IMR-90 (cell line): ENCODE data around the gene KLF7. TPM values are rescaled to one million over a fixed set of nuclear protein-coding genes. Genes with fewer than 3 reads are reported as not detected.

Experiments
- ATAC-seq: fragments of 200-7000 bp; cut with Tn5 transposase; 2 replicates; pipeline ENCODE4 v1.9.1; 2020; ENCODE audit warnings: low read depth, mild to moderate bottlenecking, moderate library complexity
- BruUV-seq: library from RNA; stranded (reverse); fragments of 400-500 nt; replicated peaks from 2 replicates; lab custom pipeline; 2021; lab: Mats Ljungman, UMichigan
- CTCF ChIA-PET: fragments of 300-600 bp; formaldehyde crosslinking; extraction: SDS; loops from one replicate; lab custom pipeline; 2021; ENCODE audit warnings: antibody characterized with exemption; lab: Yijun Ruan, JAX
- POLR2A ChIA-PET: fragments of 300-600 bp; sonication (Branson Sonifier 250); formaldehyde crosslinking; loops from one replicate; lab custom pipeline; 2022; ENCODE audit warnings: antibody characterized with exemption; ENCODE audit not compliant: unreplicated experiment; lab: Charles Lee
- DNase-seq: peaks from one replicate; pipeline ENCODE4 v3.0.0; 2013
- H2AFZ ChIP-seq: replicated peaks from 2 replicates; pipeline ENCODE3; 2013; ENCODE audit warnings: low read length, mild to moderate bottlenecking; ENCODE audit not compliant: poor library complexity
- H2AK5ac ChIP-seq: 2 replicates; pipeline ENCODE4 v1.6.1; 2013; ENCODE audit warnings: low read depth, low read length, inconsistent platforms
- H2AK9ac ChIP-seq: replicated peaks from 2 replicates; pipeline ENCODE3; 2013; ENCODE audit warnings: mild to moderate bottlenecking, low read depth, low read length, moderate library complexity; ENCODE audit not compliant: poor library complexity
- H2BK120ac ChIP-seq: 2 replicates; pipeline ENCODE4 v1.6.1; 2013; ENCODE audit warnings: low read depth, low read length, inconsistent platforms
- H2BK15ac ChIP-seq: 3 replicates; pipeline ENCODE4 v1.6.1; 2013; ENCODE audit warnings: low read depth, low read length, inconsistent platforms
- H2BK20ac ChIP-seq: 2 replicates; pipeline ENCODE4 v1.6.1; 2013; ENCODE audit warnings: low read depth, mild to moderate bottlenecking, inconsistent platforms, low read length, moderate library complexity
- H2BK5ac ChIP-seq: 2 replicates; pipeline ENCODE4 v1.6.1; 2013; ENCODE audit warnings: mild to moderate bottlenecking, low read depth, low read length, inconsistent platforms; ENCODE audit not compliant: poor library complexity, severe bottlenecking
- H3K14ac ChIP-seq: replicated peaks from 2 replicates; pipeline ENCODE4 v1.6.1; 2013; ENCODE audit warnings: low read depth, low read length, inconsistent platforms
- H3K18ac ChIP-seq: 2 replicates; pipeline ENCODE4 v1.6.1; 2013; ENCODE audit warnings: low read depth, low read length, control low read depth
- H3K23ac ChIP-seq: 2 replicates; pipeline ENCODE4 v1.6.1; 2013; ENCODE audit warnings: low read depth, low read length, inconsistent platforms
- H3K27ac ChIP-seq: 2 replicates; pipeline ENCODE4 v1.5.1; 2013; ENCODE audit warnings: mild to moderate bottlenecking, control low read depth, low read length; ENCODE audit not compliant: insufficient read depth
- H3K27me3 ChIP-seq: 2 replicates; pipeline ENCODE4 v1.6.1; 2013; ENCODE audit warnings: low read length; ENCODE audit not compliant: control insufficient read depth, insufficient read depth
- H3K36me3 ChIP-seq: 2 replicates; pipeline ENCODE4 v1.6.1; 2013; ENCODE audit warnings: low read length, mixed read lengths; ENCODE audit not compliant: control insufficient read depth, insufficient read depth
- H3K4ac ChIP-seq: 2 replicates; pipeline ENCODE4 v1.6.1; 2013; ENCODE audit warnings: low read depth, low read length, inconsistent platforms
- H3K4me1 ChIP-seq: 2 replicates; pipeline ENCODE4 v1.6.1; 2013; ENCODE audit warnings: low read length, mixed read lengths; ENCODE audit not compliant: control insufficient read depth, insufficient read depth
- H3K4me2 ChIP-seq: 2 replicates; pipeline ENCODE4 v1.6.1; 2013; ENCODE audit warnings: low read depth, mild to moderate bottlenecking, control low read depth, low read length, moderate library complexity
- H3K4me3 ChIP-seq: 2 replicates; pipeline ENCODE4 v1.5.1; 2013; ENCODE audit warnings: low read depth, mild to moderate bottlenecking, control low read depth, low read length, moderate library complexity; ENCODE audit not compliant: insufficient read depth
- H3K56ac ChIP-seq: 2 replicates; pipeline ENCODE4 v1.6.1; 2013; ENCODE audit warnings: low read length, inconsistent platforms; ENCODE audit not compliant: insufficient read depth; ENCODE audit errors: extremely low read depth
- H3K79me1 ChIP-seq, 2 experiments: 2 replicates each; pipeline ENCODE4 v1.6.1; 2013; ENCODE audit warnings: low read length in 2 of 2, inconsistent platforms in 1 of 2, low read depth in 1 of 2
- H3K9ac ChIP-seq: 2 replicates; pipeline ENCODE4 v1.6.1; 2013; ENCODE audit warnings: low read depth, low read length, control low read depth
- H3K9me1 ChIP-seq: 2 replicates; pipeline ENCODE4 v1.6.1; 2013; ENCODE audit warnings: low read length, inconsistent platforms; ENCODE audit not compliant: insufficient read depth
- H3K9me3 ChIP-seq: 2 replicates; pipeline ENCODE4 v1.6.1; 2013; ENCODE audit warnings: low read length; ENCODE audit not compliant: control insufficient read depth, insufficient read depth
- H4K20me1 ChIP-seq: 2 replicates; pipeline ENCODE4 v1.6.1; 2013; ENCODE audit warnings: low read length, inconsistent platforms; ENCODE audit not compliant: insufficient read depth
- H4K5ac ChIP-seq: 2 replicates; pipeline ENCODE4 v1.6.1; 2013; ENCODE audit warnings: mild to moderate bottlenecking, low read depth, low read length, control low read depth
- H4K8ac ChIP-seq, 2 experiments: 2 replicates each; pipeline ENCODE4 v1.6.1; 2013; ENCODE audit warnings: low read depth in 2 of 2, low read length in 2 of 2, control low read depth in 1 of 2, inconsistent platforms in 1 of 2
- H4K91ac ChIP-seq: 2 replicates; pipeline ENCODE4 v1.6.1; 2013; ENCODE audit warnings: low read depth, low read length, inconsistent platforms; ENCODE audit not compliant: insufficient read depth
- BHLHE40 ChIP-seq: fragments of 150-350 bp; IDR thresholded peaks from 2 replicates; pipeline ENCODE4 v1.6.1; 2016; ENCODE audit warnings: mild to moderate bottlenecking, low read depth, low read length
- CEBPB ChIP-seq: IDR thresholded peaks from 2 replicates; pipeline ENCODE4 v1.6.1; 2012; ENCODE audit warnings: low read depth, low read length, improper control_type of control experiment
- CHD1 ChIP-seq: IDR thresholded peaks from 2 replicates; pipeline ENCODE4 v1.6.1; 2012; ENCODE audit warnings: low read depth, low read length, improper control_type of control experiment
- FOS ChIP-seq: fragments of 150-350 bp; IDR thresholded peaks from 2 replicates; pipeline ENCODE4 v1.6.1; 2016; ENCODE audit warnings: low read depth, low read length
- MAFK ChIP-seq: IDR thresholded peaks from 2 replicates; pipeline ENCODE4 v1.6.1; 2012; ENCODE audit warnings: low read depth, low read length, improper control_type of control experiment
- MAZ ChIP-seq: IDR thresholded peaks from 2 replicates; pipeline ENCODE4 v1.6.1; 2012; ENCODE audit warnings: low read depth, mild to moderate bottlenecking, low read length, improper control_type of control experiment, moderate library complexity, borderline replicate concordance
- MXI1 ChIP-seq: IDR thresholded peaks from 2 replicates; pipeline ENCODE4 v1.6.1; 2012; ENCODE audit warnings: low read depth, mild to moderate bottlenecking, low read length, moderate library complexity, borderline replicate concordance
- POLR2A ChIP-seq: IDR thresholded peaks from 2 replicates; pipeline ENCODE4 v1.6.1; 2012; ENCODE audit warnings: mild to moderate bottlenecking, low read depth, low read length
- RAD21 ChIP-seq: IDR thresholded peaks from 2 replicates; pipeline ENCODE4 v1.6.1; 2012; ENCODE audit warnings: low read length, improper control_type of control experiment
- RCOR1 ChIP-seq: IDR thresholded peaks from 2 replicates; pipeline ENCODE4 v1.6.1; 2012; ENCODE audit warnings: mild to moderate bottlenecking, low read length, improper control_type of control experiment; ENCODE audit not compliant: insufficient replicate concordance
- RFX5 ChIP-seq: IDR thresholded peaks from 2 replicates; pipeline ENCODE4 v1.8.0; 2012; ENCODE audit warnings: low read depth, mild to moderate bottlenecking, low read length, moderate library complexity
- SMC3 ChIP-seq: fragments of 150-350 bp; IDR thresholded peaks from 2 replicates; pipeline ENCODE4 v1.6.1; 2016; ENCODE audit warnings: low read depth, mild to moderate bottlenecking, antibody characterized with exemption, low read length, moderate library complexity
- WGBS, 2 experiments: methylation state at CpG; one replicate each; pipeline versions ENCODE4 v1.1.5 to v1.1.7; 2013; ENCODE audit warnings: missing lambda C conversion rate in 2 of 2; ENCODE audit not compliant: insufficient read length in 1 of 2; ENCODE audit errors: extremely low coverage in 2 of 2; 5-methylcytosine and 5-hydroxymethylcytosine counted together
- dilution Hi-C: fragments of 300-500 bp; cut with HindIII; formaldehyde crosslinking; loops from one replicate; pipeline ENCODE4 v1.14.3; 2018; ENCODE audit warnings: low sequenced_read_pairs; ENCODE audit not compliant: unreplicated experiment
- in situ Hi-C: fragments of 300-500 bp; cut with MboI; formaldehyde crosslinking; loops from 3 replicates; pipeline ENCODE4 v1.14.3; 2019; ENCODE audit warnings: low sequenced_read_pairs, inconsistent platforms, mixed read lengths
- intact Hi-C: fragments of 100-400 bp; cut with micrococcal nuclease; formaldehyde crosslinking; loops from 2 replicates; pipeline ENCODE4 v1.10.0; 2022
- polyA plus RNA-seq, 3 experiments: library from polyadenylated mRNA; depleted of rRNA; stranded (reverse); fragments of >200 nt; gene quantifications; 2 replicates each; pipeline ENCODE4 v1.2.3, GENCODE V29; 2012; ENCODE audit warnings: low replicate concordance in 1 of 3
- total RNA-seq: library from RNA; depleted of rRNA; stranded (reverse); fragments of >200 nt; gene quantifications from 2 replicates; pipeline ENCODE4 v1.2.3, GENCODE V29; 2012
- TF ChIP-seq, protein P1 (sequence below): conservative IDR thresholded peaks from 2 replicates; pipeline ENCODE4 v1.5.1; 2012; ENCODE audit warnings: mild to moderate bottlenecking, low read depth, low read length, improper control_type of control experiment
- TF ChIP-seq, protein P2 (sequence below): fragments of 150-350 bp; IDR thresholded peaks from 2 replicates; pipeline ENCODE4 v1.6.1; 2017; ENCODE audit warnings: mild to moderate bottlenecking, antibody characterized with exemption, low read length, low read depth
- TF ChIP-seq, protein P3 (sequence below): fragments of 150-350 bp; IDR thresholded peaks from 2 replicates; pipeline ENCODE4 v1.6.1; 2016; ENCODE audit warnings: low read depth, mild to moderate bottlenecking, low read length, moderate library complexity, borderline replicate concordance

The KLF7 gene
- total and polyA plus RNA-seq, 2 of the 4 experiments (the other 2 are of a cell fraction), result 23.1 to 28.5 TPM

DNA sequence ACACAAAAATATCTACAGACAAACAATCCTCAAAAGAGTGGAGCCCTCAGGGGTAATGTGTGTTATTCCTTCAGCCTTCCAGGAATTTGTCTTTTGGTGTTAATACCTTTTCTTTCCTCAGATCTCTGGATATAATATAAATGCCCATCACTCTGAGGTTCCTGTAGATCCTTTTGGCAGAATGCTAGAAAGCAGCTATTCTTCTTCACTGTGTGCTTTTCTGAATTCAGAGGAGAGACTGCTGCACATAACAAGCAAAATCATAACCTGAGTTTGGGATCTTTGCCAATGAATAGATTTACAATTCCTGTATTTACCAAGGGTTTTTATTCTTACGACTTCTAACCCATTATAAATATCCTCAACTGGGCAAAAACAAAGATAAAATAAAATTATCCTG, 57.3 kb downstream of the KLF7 start:
- no peak overlapping the region for H2BK15ac ChIP-seq
- H3K79me1 ChIP-seq, result peaks cover 51 to 90% of the 10 kb centered on the region in 2 experiments
- no peak overlapping the region for H3K56ac ChIP-seq
- ChIA-PET CTCF (no interaction called here), POLR2A (no interaction called here)
- peaks cover 30% of the 10 kb centered on the region for H3K36me3 ChIP-seq
- H2BK20ac ChIP-seq, result no peak overlapping the region
- peaks cover 77% of the 10 kb centered on the region for H4K20me1 ChIP-seq
- no peak overlapping the region for H2AK9ac ChIP-seq
- H3K23ac ChIP-seq, result no peak overlapping the region
- no peak overlapping the region for H2AFZ ChIP-seq
- no peak overlapping the region for H3K4me3 ChIP-seq
- H3K27me3 ChIP-seq, result no peaks in the 10 kb centered on the region
- dilution Hi-C loops, result no loop called here
- no TSS peak for BruUV-seq
- H2BK5ac ChIP-seq, result no peak overlapping the region
- no peak overlapping the region for H3K9ac ChIP-seq
- intact Hi-C loops, result no loop called here
- no peak for ATAC-seq
- H3K9me1 ChIP-seq, result peaks cover 27% of the 10 kb centered on the region
- H4K8ac ChIP-seq, result no peak overlapping the region
- H2BK120ac ChIP-seq, result no peak overlapping the region
- no peak for DNase-seq
- no peak overlapping the region for H3K18ac ChIP-seq
- H4K91ac ChIP-seq, result no peak overlapping the region
- H3K4me1 ChIP-seq, result peaks cover 2% of the 10 kb centered on the region; the same call in 1 of the 2 replicates
- no peak overlapping the region for H3K14ac ChIP-seq
- no peak overlapping the region for H2AK5ac ChIP-seq
- TF ChIP-seq MXI1 (no peak), FOS (no peak), RAD21 (no peak), POLR2A (no peak), MAFK (no peak), SMC3 (no peak), CHD1 (no peak), MAZ (no peak), RCOR1 (no peak), RFX5 (no peak), BHLHE40 (no peak), CEBPB (no peak)
- TF ChIP-seq, protein P1, sequence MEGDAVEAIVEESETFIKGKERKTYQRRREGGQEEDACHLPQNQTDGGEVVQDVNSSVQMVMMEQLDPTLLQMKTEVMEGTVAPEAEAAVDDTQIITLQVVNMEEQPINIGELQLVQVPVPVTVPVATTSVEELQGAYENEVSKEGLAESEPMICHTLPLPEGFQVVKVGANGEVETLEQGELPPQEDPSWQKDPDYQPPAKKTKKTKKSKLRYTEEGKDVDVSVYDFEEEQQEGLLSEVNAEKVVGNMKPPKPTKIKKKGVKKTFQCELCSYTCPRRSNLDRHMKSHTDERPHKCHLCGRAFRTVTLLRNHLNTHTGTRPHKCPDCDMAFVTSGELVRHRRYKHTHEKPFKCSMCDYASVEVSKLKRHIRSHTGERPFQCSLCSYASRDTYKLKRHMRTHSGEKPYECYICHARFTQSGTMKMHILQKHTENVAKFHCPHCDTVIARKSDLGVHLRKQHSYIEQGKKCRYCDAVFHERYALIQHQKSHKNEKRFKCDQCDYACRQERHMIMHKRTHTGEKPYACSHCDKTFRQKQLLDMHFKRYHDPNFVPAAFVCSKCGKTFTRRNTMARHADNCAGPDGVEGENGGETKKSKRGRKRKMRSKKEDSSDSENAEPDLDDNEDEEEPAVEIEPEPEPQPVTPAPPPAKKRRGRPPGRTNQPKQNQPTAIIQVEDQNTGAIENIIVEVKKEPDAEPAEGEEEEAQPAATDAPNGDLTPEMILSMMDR, result no peak
- TF ChIP-seq, protein P2, sequence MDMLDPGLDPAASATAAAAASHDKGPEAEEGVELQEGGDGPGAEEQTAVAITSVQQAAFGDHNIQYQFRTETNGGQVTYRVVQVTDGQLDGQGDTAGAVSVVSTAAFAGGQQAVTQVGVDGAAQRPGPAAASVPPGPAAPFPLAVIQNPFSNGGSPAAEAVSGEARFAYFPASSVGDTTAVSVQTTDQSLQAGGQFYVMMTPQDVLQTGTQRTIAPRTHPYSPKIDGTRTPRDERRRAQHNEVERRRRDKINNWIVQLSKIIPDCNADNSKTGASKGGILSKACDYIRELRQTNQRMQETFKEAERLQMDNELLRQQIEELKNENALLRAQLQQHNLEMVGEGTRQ, result no peak
- TF ChIP-seq, protein P3, sequence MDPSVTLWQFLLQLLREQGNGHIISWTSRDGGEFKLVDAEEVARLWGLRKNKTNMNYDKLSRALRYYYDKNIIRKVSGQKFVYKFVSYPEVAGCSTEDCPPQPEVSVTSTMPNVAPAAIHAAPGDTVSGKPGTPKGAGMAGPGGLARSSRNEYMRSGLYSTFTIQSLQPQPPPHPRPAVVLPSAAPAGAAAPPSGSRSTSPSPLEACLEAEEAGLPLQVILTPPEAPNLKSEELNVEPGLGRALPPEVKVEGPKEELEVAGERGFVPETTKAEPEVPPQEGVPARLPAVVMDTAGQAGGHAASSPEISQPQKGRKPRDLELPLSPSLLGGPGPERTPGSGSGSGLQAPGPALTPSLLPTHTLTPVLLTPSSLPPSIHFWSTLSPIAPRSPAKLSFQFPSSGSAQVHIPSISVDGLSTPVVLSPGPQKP, result no peak
- in situ Hi-C loops, result no loop called here
- no peak overlapping the region for H3K27ac ChIP-seq
- H4K5ac ChIP-seq, result no peak overlapping the region
- no CpG with 5 or more reads among the region's 1 CpG for WGBS, 2 experiments
- no peak overlapping the region for H3K4ac ChIP-seq
- H3K4me2 ChIP-seq, result no peak overlapping the region
- no peaks in the 10 kb centered on the region for H3K9me3 ChIP-seq
